ENCODE data around the gene UNC119.

UNC119 gene

DNA sequence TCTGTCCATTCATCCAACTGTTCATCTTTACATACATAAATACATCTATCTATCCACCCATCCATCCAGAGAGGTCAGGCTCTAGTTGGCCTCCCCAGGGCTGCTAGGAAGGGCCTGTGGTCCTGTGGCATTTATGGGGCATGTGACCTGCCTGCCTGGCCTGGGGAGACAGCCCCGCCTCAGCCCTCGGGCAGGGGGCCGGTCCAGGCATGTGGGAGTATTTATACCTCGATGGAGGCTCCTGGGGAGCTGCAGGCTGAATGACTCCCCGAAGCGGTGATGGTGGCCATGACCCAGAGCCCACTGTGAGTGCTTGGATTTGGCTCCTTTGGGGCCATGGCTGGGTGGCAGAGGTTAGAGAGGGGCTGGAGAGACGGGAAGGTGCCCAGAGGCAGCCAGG is 38.9 kb downstream of the UNC119 start:
- Histone ChIP-seq H3K27ac (no peak overlapping the region), H3K4me3 (no peak overlapping the region)
- TF ChIP-seq, protein P1, sequence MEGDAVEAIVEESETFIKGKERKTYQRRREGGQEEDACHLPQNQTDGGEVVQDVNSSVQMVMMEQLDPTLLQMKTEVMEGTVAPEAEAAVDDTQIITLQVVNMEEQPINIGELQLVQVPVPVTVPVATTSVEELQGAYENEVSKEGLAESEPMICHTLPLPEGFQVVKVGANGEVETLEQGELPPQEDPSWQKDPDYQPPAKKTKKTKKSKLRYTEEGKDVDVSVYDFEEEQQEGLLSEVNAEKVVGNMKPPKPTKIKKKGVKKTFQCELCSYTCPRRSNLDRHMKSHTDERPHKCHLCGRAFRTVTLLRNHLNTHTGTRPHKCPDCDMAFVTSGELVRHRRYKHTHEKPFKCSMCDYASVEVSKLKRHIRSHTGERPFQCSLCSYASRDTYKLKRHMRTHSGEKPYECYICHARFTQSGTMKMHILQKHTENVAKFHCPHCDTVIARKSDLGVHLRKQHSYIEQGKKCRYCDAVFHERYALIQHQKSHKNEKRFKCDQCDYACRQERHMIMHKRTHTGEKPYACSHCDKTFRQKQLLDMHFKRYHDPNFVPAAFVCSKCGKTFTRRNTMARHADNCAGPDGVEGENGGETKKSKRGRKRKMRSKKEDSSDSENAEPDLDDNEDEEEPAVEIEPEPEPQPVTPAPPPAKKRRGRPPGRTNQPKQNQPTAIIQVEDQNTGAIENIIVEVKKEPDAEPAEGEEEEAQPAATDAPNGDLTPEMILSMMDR (IDR thresholded peaks at IDR 0.05), result no peak
- no peak for DNase-seq (ENCODE audit: low spot score)

DNA sequence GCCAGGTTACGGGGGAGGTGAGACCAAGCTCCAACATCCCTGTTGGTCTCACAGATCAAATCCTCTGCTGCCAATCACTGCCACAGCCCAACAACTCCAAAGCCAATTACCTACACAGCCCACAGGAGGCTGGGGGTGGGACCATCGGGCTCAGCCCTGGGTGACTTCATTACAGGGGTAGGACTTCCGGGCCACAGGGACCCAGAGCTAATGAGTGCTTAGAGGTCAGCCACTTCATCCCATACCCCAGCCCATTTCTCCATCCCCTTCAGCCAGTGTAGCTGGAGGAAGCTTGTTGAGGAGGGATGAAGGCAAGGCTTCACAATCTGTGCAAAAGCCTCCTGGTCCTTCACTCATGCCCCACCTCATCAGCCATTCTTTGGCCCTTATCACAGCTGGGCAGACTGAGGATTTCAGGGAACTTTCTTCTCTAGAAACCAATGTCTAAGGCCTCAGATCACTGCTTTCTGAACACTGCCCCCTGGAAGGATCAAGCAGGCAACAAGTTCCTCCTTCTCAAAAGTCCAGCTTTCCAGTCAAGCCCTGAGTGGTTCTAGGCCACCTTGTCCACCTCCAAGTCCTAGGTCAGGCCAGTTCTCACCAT is 40.5 kb downstream of the UNC119 start:
- TF ChIP-seq, protein P1 (IDR thresholded peaks at IDR 0.05), result no peak
- DNase-seq (ENCODE audit: low spot score), result no peak
- no peak overlapping the region for H3K27ac ChIP-seq

GRCh38 chr17:28509789-28510188 is 42.6 kb downstream of the UNC119 start:
- no peak overlapping the region for H3K4me3 ChIP-seq
- TF ChIP-seq, protein P1 (IDR thresholded peaks at IDR 0.05), result no peak
- DNase-seq (ENCODE audit: low spot score), result no peak
- no peak overlapping the region for H3K27ac ChIP-seq

More for the DNA sequence above, 40.5 kb downstream of the UNC119 start:
- no peak overlapping the region for H3K4me3 ChIP-seq

GRCh38 chr17:28508211-28508724 is 44.2 kb downstream of the UNC119 start:
- no peak overlapping the region for H3K4me3 ChIP-seq
- no peak overlapping the region for H3K27ac ChIP-seq
- DNase-seq (ENCODE audit: low spot score), result no peak
- TF ChIP-seq, protein P1 (IDR thresholded peaks at IDR 0.05), result no peak

- Histone ChIP-seq H3K4me3 (no peak overlapping the region), H3K27ac (no peak overlapping the region)
- TF ChIP-seq, protein P1 (IDR thresholded peaks at IDR 0.05), result no peak
- DNase-seq (ENCODE audit: low spot score), result no peak
Measured at GRCh38 chr17:28507567-28508203, 44.7 kb downstream of the UNC119 start.

GRCh38 chr17:28506763-28507487 is 45.5 kb downstream of the UNC119 start:
- TF ChIP-seq, protein P1 (IDR thresholded peaks at IDR 0.05), result no peak
- Histone ChIP-seq H3K4me3 (no peak overlapping the region), H3K27ac (no peak overlapping the region)
- DNase-seq (ENCODE audit: low spot score), result no peak

All from coronary artery (tissue), 2 donors.